GM23338 (cell line): ENCODE results near the gene KPNA6. TPM values are rescaled to one million over a fixed set of nuclear protein-coding genes. Genes with fewer than 3 reads are reported as not detected.

Source experiments
- ATAC-seq: fragments of 200-7000 bp; cut with Tn5 transposase; 3 replicates; pipeline ENCODE4 v1.9.1; 2020
- DNase-seq: peaks from one replicate; pipeline ENCODE4 v3.0.0-alpha.2; 2015; ENCODE audit warnings: low spot score
- H2AFZ ChIP-seq: fragments of 200-600 bp; sonication (generic); 2 replicates; pipeline ENCODE4 v1.8.0; 2016; ENCODE audit warnings: antibody characterized with exemption, mild to moderate bottlenecking, moderate library complexity
- H3F3A ChIP-seq: fragments of 200-600 bp; sonication (generic); replicated peaks from 2 replicates; pipeline ENCODE4 v1.8.0; 2017; ENCODE audit warnings: antibody characterized with exemption, mixed run types, low read depth
- H3K27ac ChIP-seq: fragments of 200-600 bp; sonication (generic); 2 replicates; pipeline ENCODE4 v1.6.1; 2016; ENCODE audit warnings: low read depth
- H3K27me3 ChIP-seq: fragments of 200-600 bp; sonication (generic); 2 replicates; pipeline ENCODE4 v1.8.0; 2016; ENCODE audit warnings: mild to moderate bottlenecking, mixed run types, moderate library complexity; ENCODE audit not compliant: insufficient read depth
- H3K36me3 ChIP-seq: fragments of 200-600 bp; sonication (generic); 2 replicates; pipeline ENCODE4 v1.8.0; 2016; ENCODE audit warnings: mild to moderate bottlenecking; ENCODE audit not compliant: insufficient read depth
- H3K4me1 ChIP-seq: fragments of 200-600 bp; sonication (generic); 2 replicates; pipeline ENCODE4 v1.8.0; 2016; ENCODE audit warnings: mild to moderate bottlenecking, moderate library complexity; ENCODE audit not compliant: insufficient read depth
- H3K4me2 ChIP-seq: fragments of 200-600 bp; sonication (generic); 2 replicates; pipeline ENCODE4 v1.7.1; 2017; ENCODE audit warnings: mixed run types
- H3K4me3 ChIP-seq: fragments of 200-600 bp; sonication (generic); 2 replicates; pipeline ENCODE4 v1.6.1; 2016; ENCODE audit warnings: mixed run types
- H3K79me2 ChIP-seq: fragments of 200-600 bp; sonication (generic); replicated peaks from 2 replicates; pipeline ENCODE4 v1.8.0; 2017; ENCODE audit warnings: mild to moderate bottlenecking; ENCODE audit not compliant: insufficient read depth
- H3K9me2 ChIP-seq: fragments of 200-600 bp; sonication (generic); 2 replicates; pipeline ENCODE4 v1.8.0; 2017; ENCODE audit not compliant: insufficient read depth
- H4K20me1 ChIP-seq: fragments of 200-600 bp; sonication (generic); replicated peaks from 2 replicates; pipeline ENCODE4 v1.8.0; 2017; ENCODE audit warnings: mild to moderate bottlenecking; ENCODE audit not compliant: insufficient read depth
- H3K27ac Mint-ChIP-seq: 2 replicates; pipeline ENCODE4 v1.8.0; 2020; ENCODE audit warnings: inconsistent platforms, mild to moderate bottlenecking, moderate library complexity, mixed read lengths
- H3K27me3 Mint-ChIP-seq: 3 replicates; pipeline ENCODE4 v1.8.0; 2022; ENCODE audit warnings: low read depth, mild to moderate bottlenecking, moderate library complexity, mixed read lengths, inconsistent platforms; ENCODE audit not compliant: insufficient read depth, poor library complexity
- H3K36me3 Mint-ChIP-seq: 3 replicates; pipeline ENCODE4 v1.8.0; 2021; ENCODE audit warnings: low read depth, mild to moderate bottlenecking, inconsistent platforms, moderate library complexity, mixed read lengths
- H3K4me1 Mint-ChIP-seq: 3 replicates; pipeline ENCODE4 v1.8.0; 2020; ENCODE audit warnings: mild to moderate bottlenecking, inconsistent platforms, mixed read lengths
- H3K4me3 Mint-ChIP-seq: 3 replicates; pipeline ENCODE4 v1.8.0; 2021; ENCODE audit warnings: moderate library complexity, mild to moderate bottlenecking, inconsistent platforms, mixed read lengths
- H3K9me3 Mint-ChIP-seq: 3 replicates; pipeline ENCODE4 v1.8.0; 2020; ENCODE audit warnings: moderate library complexity, mild to moderate bottlenecking, inconsistent platforms, mixed read lengths
- CREB1 ChIP-seq: fragments of 250-450 bp; sonication (Bioruptor Pico); IDR thresholded peaks from 2 replicates; pipeline ENCODE4 v1.5.0; 2020; ENCODE audit warnings: low read depth, mild to moderate bottlenecking, moderate library complexity
- CTCF ChIP-seq, 2 experiments: fragments of 200-600 bp in 1 of 2; sonication (generic) in 1 of 2; conservative IDR thresholded peaks; 2 replicates each; pipeline versions ENCODE4 v1.5.1 to v1.6.1; 2016 to 2017; ENCODE audit warnings: antibody characterized with exemption in 2 of 2, low read depth in 2 of 2, mild to moderate bottlenecking in 2 of 2, moderate library complexity in 1 of 2
- ETS1 ChIP-seq: IDR thresholded peaks from 2 replicates; pipeline ENCODE4 v1.6.1; 2016; ENCODE audit warnings: antibody characterized with exemption
- EZH2phosphoT487 ChIP-seq: fragments of 200-600 bp; sonication (generic); IDR thresholded peaks from one replicate; pipeline ENCODE4 v1.8.1; 2018; ENCODE audit warnings: antibody characterized with exemption; ENCODE audit not compliant: unreplicated experiment
- JUNB ChIP-seq: IDR thresholded peaks from one replicate; pipeline ENCODE4 v1.6.1; 2016; ENCODE audit warnings: antibody characterized with exemption; ENCODE audit not compliant: unreplicated experiment
- POLR2AphosphoS5 ChIP-seq: IDR thresholded peaks from 2 replicates; pipeline ENCODE4 v1.6.1; 2016; ENCODE audit warnings: antibody characterized with exemption, low read depth
- REST ChIP-seq: IDR thresholded peaks from one replicate; pipeline ENCODE4 v1.6.1; 2018; ENCODE audit warnings: antibody characterized with exemption; ENCODE audit not compliant: unreplicated experiment
- STAT1 ChIP-seq: IDR thresholded peaks from one replicate; pipeline ENCODE4 v1.6.1; 2016; ENCODE audit warnings: antibody characterized with exemption; ENCODE audit not compliant: unreplicated experiment
- ZNF114 ChIP-seq: fragments of 250-450 bp; sonication (Bioruptor Pico); IDR thresholded peaks from 2 replicates; pipeline ENCODE4 v1.5.0; 2020; ENCODE audit warnings: mild to moderate bottlenecking, moderate library complexity
- ZNF331 ChIP-seq: fragments of 250-450 bp; sonication (Bioruptor Pico); IDR thresholded peaks from 2 replicates; pipeline ENCODE4 v1.5.0; 2020; ENCODE audit warnings: low read depth, mild to moderate bottlenecking, moderate library complexity
- polyA plus RNA-seq: library from polyadenylated mRNA; unstranded; fragments of >200 nt; fragmentation: Nextera tagmentation; extraction: Ambion mirVana; gene quantifications from 2 replicates; pipeline ENCODE4 v1.2.1, GENCODE V29; 2016
- total RNA-seq: library from RNA; depleted of rRNA; stranded (reverse); fragments of >200 nt; shearing (Covaris generic); gene quantifications from 2 replicates; pipeline ENCODE4 v1.2.3, GENCODE V29; 2014

Gene KPNA6
- total and polyA plus RNA-seq, 2 experiments from 2014 or later: 28.6 to 72.2 TPM

DNA sequence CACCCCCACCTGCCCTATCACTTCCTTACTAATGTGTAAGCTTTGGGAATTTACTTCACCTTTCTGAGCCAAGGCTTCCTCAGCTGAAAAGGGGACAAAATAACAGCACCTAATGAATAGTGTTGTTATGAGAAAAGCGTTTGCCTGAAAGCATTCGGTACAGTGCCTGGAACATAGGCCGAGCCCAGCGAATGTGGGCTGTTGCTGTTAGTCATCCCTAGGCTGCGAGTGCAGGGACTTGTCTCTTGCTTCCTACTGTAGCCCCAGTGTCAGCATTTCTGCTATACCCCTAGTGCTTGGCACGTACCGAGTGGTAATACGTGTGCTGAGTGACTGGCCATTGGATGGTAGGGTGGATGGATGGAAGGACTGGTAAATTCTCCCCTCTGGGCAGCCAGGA lies 16.7 kb upstream of the KPNA6 start (continued):
- TF ChIP-seq ETS1 (no peak), CTCF (conservative IDR thresholded peaks at IDR 0.05; ENCODE audit: low read depth in 2 of 2) (no peak), JUNB (no peak), ZNF331 (CRISPR knock-in tag) (no peak), ZNF114 (CRISPR knock-in tag) (no peak), CREB1 (CRISPR knock-in tag) (no peak), REST (no peak)

DNA sequence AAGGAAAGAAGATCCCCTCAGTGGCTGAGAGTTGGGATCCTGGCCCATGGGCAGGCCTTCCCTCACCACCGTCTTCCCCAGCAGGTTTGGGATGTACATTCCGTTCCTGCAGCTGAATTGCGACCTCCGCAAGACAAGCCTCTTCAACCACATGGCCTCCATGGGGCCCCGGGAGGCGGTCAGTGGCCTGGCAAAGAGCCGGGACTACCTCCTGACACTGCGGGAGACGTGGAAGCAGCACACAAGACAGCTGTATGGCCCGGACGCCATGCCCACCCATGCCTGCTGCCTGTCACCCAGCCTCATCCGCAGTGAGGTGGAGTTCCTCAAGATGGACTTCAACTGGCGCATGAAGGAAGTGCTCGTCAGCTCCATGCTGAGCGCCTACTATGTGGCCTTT lies 16.3 kb upstream of the KPNA6 start:
- H3F3A ChIP-seq: no peaks in the 10 kb centered on the region
- H2AFZ ChIP-seq: no peak overlapping the region
- no peaks in the 10 kb centered on the region for H3K9me2 ChIP-seq
- Mint-ChIP-seq H3K27ac (no peak overlapping the region), H3K4me3 (no peak overlapping the region), H3K27me3 (peaks cover 4% of the 10 kb centered on the region), H3K36me3 (peaks cover 51% of the 10 kb centered on the region), H3K9me3 (no peaks in the 10 kb centered on the region), H3K4me1 (peaks cover 3% of the 10 kb centered on the region; the same call in 1 of the 3 replicates)
- H3K4me2 ChIP-seq: no peak overlapping the region
- H3K4me1 ChIP-seq: no peaks in the 10 kb centered on the region
- H3K36me3 ChIP-seq: no peaks in the 10 kb centered on the region
- 0 out of 2 replicates have a peak, but pooled peaks cover under 1% of the 10 kb centered on the region for H4K20me1 ChIP-seq
- H3K4me3 ChIP-seq: no peak overlapping the region
- no peaks in the 10 kb centered on the region for H3K79me2 ChIP-seq
- H3K27me3 ChIP-seq: no peaks in the 10 kb centered on the region
- DNase-seq (no peak), ATAC-seq (no peak)
- no peak overlapping the region for H3K27ac ChIP-seq
- no peak for TF ChIP-seq EZH2phosphoT487
- TF ChIP-seq POLR2AphosphoS5: no peak
- no peak for TF ChIP-seq CREB1 (CRISPR knock-in tag)
- no peak for TF ChIP-seq CTCF (conservative IDR thresholded peaks at IDR 0.05; ENCODE audit: low read depth in 2 of 2)
- TF ChIP-seq JUNB: no peak
- no peak for TF ChIP-seq STAT1
- TF ChIP-seq ZNF331 (CRISPR knock-in tag): no peak
- TF ChIP-seq ZNF114 (CRISPR knock-in tag): no peak
